SU-DHL-6 (cell line): Measurements from ENCODE around the gene CCDC134.

Experiments
- H2AFZ ChIP-seq: fragments of 200-600 bp; sonication (generic); 2 replicates; pipeline ENCODE4 v1.6.1; 2014; ENCODE audit warnings: low read depth, mild to moderate bottlenecking, moderate library complexity, mixed read lengths, antibody characterized with exemption, low read length; ENCODE audit not compliant: severe bottlenecking
- H3F3A ChIP-seq: fragments of 200-600 bp; shearing (Covaris generic); 2 replicates; pipeline ENCODE4 v1.6.0; 2016; ENCODE audit warnings: antibody characterized with exemption, mild to moderate bottlenecking; ENCODE audit not compliant: insufficient read depth
- H3K27ac ChIP-seq: fragments of 200-600 bp; sonication (generic); 2 replicates; pipeline ENCODE4 v1.5.1; 2016; ENCODE audit warnings: low read depth, mild to moderate bottlenecking, low read length, moderate library complexity, mixed read lengths
- H3K27me3 ChIP-seq: fragments of 200-600 bp; sonication (generic), shearing (Covaris generic); 2 replicates; pipeline ENCODE4 v1.6.0; 2014; ENCODE audit warnings: mild to moderate bottlenecking, low read length
- H3K36me3 ChIP-seq: fragments of 200-600 bp; sonication (generic); 2 replicates; pipeline ENCODE4 v1.6.1; 2014; ENCODE audit warnings: mild to moderate bottlenecking, low read length, mixed read lengths
- H3K4me2 ChIP-seq: fragments of 300-600, 200-600 bp; shearing (Covaris generic), sonication (generic); 2 replicates; pipeline ENCODE4 v1.6.0; 2014; ENCODE audit warnings: low read length, low read depth, mild to moderate bottlenecking; ENCODE audit not compliant: poor library complexity, severe bottlenecking
- H3K4me3 ChIP-seq: fragments of 200-600 bp; sonication (generic); 2 replicates; pipeline ENCODE4 v1.5.1; 2014; ENCODE audit warnings: antibody characterized with exemption, low read length, mild to moderate bottlenecking, mixed read lengths; ENCODE audit not compliant: insufficient read depth, poor library complexity, severe bottlenecking
- H3K79me2 ChIP-seq: fragments of 200-600 bp; sonication (generic); 2 replicates; pipeline ENCODE4 v1.6.1; 2014; ENCODE audit warnings: mild to moderate bottlenecking, low read length, moderate library complexity; ENCODE audit not compliant: insufficient read depth
- H3K9ac ChIP-seq: fragments of 200-600 bp; sonication (generic); 2 replicates; pipeline ENCODE4 v1.7.0; 2014; ENCODE audit warnings: mild to moderate bottlenecking, low read length
- H3K9me2 ChIP-seq: fragments of 200-600 bp; sonication (generic); replicated peaks from 2 replicates; pipeline ENCODE4 v1.6.1; 2014; ENCODE audit warnings: low read length; ENCODE audit not compliant: insufficient read depth
- H3K9me3 ChIP-seq: fragments of 200-600 bp; sonication (generic); 2 replicates; pipeline ENCODE4 v1.6.1; 2014; ENCODE audit warnings: low read length, mixed read lengths; ENCODE audit not compliant: insufficient read depth
- H4K20me1 ChIP-seq: fragments of 200-600 bp; sonication (generic); 2 replicates; pipeline ENCODE4 v1.6.1; 2014; ENCODE audit warnings: low read depth, mild to moderate bottlenecking, antibody characterized with exemption, low read length, moderate library complexity, mixed read lengths
- EZH2phosphoT487 ChIP-seq: fragments of 200-600 bp; sonication (generic), shearing (Covaris generic); conservative IDR thresholded peaks from 2 replicates; pipeline ENCODE4 v1.6.1; 2018; ENCODE audit warnings: mild to moderate bottlenecking, antibody characterized with exemption, low read length, moderate library complexity, mixed read lengths
- TF ChIP-seq, protein P1 (sequence below): fragments of 200-600 bp; sonication (generic); IDR thresholded peaks from one replicate; pipeline ENCODE4 v1.5.1; 2017; ENCODE audit warnings: antibody characterized with exemption, mild to moderate bottlenecking, low read length, moderate library complexity; ENCODE audit not compliant: insufficient read depth, poor library complexity, severe bottlenecking

The CCDC134 gene

DNA sequence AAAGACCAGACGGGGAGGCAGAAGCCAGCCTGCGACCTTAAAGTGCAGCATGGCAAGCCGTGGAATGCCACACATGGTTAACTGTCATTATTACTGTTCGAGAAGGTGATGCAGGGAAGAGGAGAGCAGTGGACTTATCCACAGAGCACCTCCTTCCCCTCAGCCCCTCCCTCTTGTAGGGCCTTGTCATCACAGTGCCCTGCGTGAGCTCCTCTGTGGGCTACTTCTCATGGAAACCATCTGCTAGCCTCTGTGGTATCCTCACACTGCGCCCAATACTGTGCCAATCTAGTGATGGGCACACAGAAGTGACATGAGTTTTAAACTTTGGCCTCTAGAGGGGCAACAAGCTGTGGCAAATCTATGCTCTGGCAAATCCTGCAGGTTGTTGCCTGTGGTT, 18.2 kb upstream of the CCDC134 start:
- Histone ChIP-seq H3K4me2 (no peak overlapping the region), H4K20me1 (no peaks in the 10 kb centered on the region), H2AFZ (no peak overlapping the region), H3K27me3 (no peaks in the 10 kb centered on the region), H3K9me3 (no peaks in the 10 kb centered on the region), H3F3A (no peaks in the 10 kb centered on the region), H3K9ac (no peak overlapping the region), H3K4me3 (no peak overlapping the region), H3K27ac (no peak overlapping the region), H3K79me2 (no peaks in the 10 kb centered on the region), H3K36me3 (no peaks in the 10 kb centered on the region), H3K9me2 (no peaks in the 10 kb centered on the region)
- TF ChIP-seq EZH2phosphoT487, result no peak
- TF ChIP-seq, protein P1, sequence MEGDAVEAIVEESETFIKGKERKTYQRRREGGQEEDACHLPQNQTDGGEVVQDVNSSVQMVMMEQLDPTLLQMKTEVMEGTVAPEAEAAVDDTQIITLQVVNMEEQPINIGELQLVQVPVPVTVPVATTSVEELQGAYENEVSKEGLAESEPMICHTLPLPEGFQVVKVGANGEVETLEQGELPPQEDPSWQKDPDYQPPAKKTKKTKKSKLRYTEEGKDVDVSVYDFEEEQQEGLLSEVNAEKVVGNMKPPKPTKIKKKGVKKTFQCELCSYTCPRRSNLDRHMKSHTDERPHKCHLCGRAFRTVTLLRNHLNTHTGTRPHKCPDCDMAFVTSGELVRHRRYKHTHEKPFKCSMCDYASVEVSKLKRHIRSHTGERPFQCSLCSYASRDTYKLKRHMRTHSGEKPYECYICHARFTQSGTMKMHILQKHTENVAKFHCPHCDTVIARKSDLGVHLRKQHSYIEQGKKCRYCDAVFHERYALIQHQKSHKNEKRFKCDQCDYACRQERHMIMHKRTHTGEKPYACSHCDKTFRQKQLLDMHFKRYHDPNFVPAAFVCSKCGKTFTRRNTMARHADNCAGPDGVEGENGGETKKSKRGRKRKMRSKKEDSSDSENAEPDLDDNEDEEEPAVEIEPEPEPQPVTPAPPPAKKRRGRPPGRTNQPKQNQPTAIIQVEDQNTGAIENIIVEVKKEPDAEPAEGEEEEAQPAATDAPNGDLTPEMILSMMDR, result no peak

DNA sequence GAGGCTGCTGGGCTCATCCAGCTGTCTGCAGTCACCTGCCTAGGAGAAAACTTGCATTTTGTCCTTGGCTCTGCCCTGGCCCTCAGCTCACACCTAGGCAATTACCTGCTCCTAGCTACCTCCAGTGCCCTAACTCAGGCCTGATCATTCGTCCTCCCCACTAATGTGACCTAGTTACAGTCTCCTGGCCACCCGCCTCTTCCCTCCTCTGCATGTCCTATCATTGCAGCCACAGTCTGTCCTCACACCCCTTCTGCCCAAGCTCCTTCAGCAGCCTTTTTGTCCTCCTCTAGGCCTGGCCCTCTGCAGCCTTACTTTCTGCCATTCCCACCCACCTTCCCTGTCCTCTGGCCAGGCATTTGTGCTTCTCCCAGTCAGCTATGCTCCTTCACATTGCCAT, 17.7 kb upstream of the CCDC134 start:
- no peaks in the 10 kb centered on the region for H3F3A ChIP-seq
- no peaks in the 10 kb centered on the region for H3K79me2 ChIP-seq
- H3K9me3 ChIP-seq, result no peaks in the 10 kb centered on the region
- H3K4me3 ChIP-seq, result no peak overlapping the region
- no peaks in the 10 kb centered on the region for H3K36me3 ChIP-seq
- no peaks in the 10 kb centered on the region for H4K20me1 ChIP-seq
- H2AFZ ChIP-seq, result no peak overlapping the region
- no peaks in the 10 kb centered on the region for H3K27me3 ChIP-seq
- H3K27ac ChIP-seq, result no peak overlapping the region
- H3K4me2 ChIP-seq, result no peak overlapping the region
- TF ChIP-seq EZH2phosphoT487, result no peak
- TF ChIP-seq, protein P1, result no peak
- H3K9ac ChIP-seq, result no peak overlapping the region
- H3K9me2 ChIP-seq, result no peaks in the 10 kb centered on the region

DNA sequence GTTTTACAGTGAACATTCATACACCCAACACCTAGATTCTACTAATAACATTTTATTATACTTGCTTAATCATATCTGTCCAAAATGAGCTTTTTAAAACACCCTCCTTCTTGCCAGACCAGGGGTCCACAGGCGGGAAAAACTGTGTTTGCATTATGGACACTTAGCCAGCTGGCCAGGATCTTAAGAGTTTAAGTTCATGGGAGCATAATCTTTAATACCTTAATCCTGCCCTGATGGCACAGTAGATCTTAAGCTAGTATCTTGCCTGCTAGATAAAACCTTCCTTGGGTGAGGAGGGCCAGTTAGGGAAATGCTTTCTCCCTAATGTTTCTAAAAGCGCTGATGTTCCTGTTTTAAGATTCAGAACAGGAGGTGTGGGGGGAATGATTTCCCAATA, 13.1 kb upstream of the CCDC134 start:
- no peak for TF ChIP-seq EZH2phosphoT487
- TF ChIP-seq, protein P1, result no peak
- Histone ChIP-seq H4K20me1 (no peaks in the 10 kb centered on the region), H3K9me2 (no peaks in the 10 kb centered on the region), H3F3A (no peaks in the 10 kb centered on the region), H3K4me3 (no peak overlapping the region), H3K79me2 (no peaks in the 10 kb centered on the region), H3K9ac (no peak overlapping the region), H3K9me3 (no peaks in the 10 kb centered on the region), H3K27ac (no peak overlapping the region), H2AFZ (no peak overlapping the region), H3K36me3 (no peaks in the 10 kb centered on the region), H3K27me3 (no peaks in the 10 kb centered on the region), H3K4me2 (no peak overlapping the region)

DNA sequence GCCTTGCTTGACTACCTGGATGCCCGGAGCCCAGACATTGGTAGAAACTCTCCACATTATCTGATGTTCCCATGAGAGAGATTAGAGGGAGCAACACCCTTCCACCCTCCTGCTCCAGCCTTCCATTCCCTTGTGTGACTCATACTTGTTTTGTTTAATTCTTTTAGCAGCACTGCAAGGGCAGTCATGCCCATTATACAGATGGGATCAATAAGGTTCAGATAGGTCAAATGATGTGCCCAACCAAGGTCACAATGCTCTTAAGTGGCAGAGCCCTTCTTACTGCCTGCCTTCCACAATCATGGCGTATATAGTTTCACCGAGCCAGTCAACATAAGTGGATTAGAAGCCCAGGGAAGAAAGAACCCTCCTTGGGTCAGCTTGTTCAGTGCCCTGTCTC, 6.6 kb upstream of the CCDC134 start:
- no peak overlapping the region for H3K4me3 ChIP-seq
- H3F3A ChIP-seq, result no peaks in the 10 kb centered on the region
- H3K9me2 ChIP-seq, result no peaks in the 10 kb centered on the region
- no peaks in the 10 kb centered on the region for H3K79me2 ChIP-seq
- TF ChIP-seq, protein P1, result no peak
- no peak for TF ChIP-seq EZH2phosphoT487
- H3K4me2 ChIP-seq, result no peak overlapping the region
- no peaks in the 10 kb centered on the region for H3K27me3 ChIP-seq
- no peaks in the 10 kb centered on the region for H3K9me3 ChIP-seq
- H3K27ac ChIP-seq, result no peak overlapping the region
- H2AFZ ChIP-seq, result no peak overlapping the region
- no peaks in the 10 kb centered on the region for H3K36me3 ChIP-seq
- no peaks in the 10 kb centered on the region for H4K20me1 ChIP-seq
- no peak overlapping the region for H3K9ac ChIP-seq
